Activated B cell treated with CpG ODN at 0.5 μM for 24 hours (primary cell): Measurements from ENCODE around the gene SLC15A3. TPM values are rescaled to one million over a fixed set of nuclear protein-coding genes. Genes with fewer than 3 reads are reported as not detected.

Experiments used
- ATAC-seq: fragments of 200-7000 bp; cut with Tn5 transposase; one replicate; pipeline ENCODE4 v1.10.0; 2021; ENCODE audit warnings: low read depth, mild to moderate bottlenecking, moderate library complexity
- CTCF ChIA-PET: fragments of 350-600 bp; sonication (Branson Sonifier 250); formaldehyde crosslinking; loops from one replicate; lab custom pipeline; 2021; ENCODE audit warnings: antibody characterized with exemption; lab: Charles Lee
- POLR2A ChIA-PET: fragments of 350-600 bp; sonication (Branson Sonifier 250); formaldehyde crosslinking; loops from one replicate; lab custom pipeline; 2021; ENCODE audit warnings: antibody characterized with exemption; lab: Charles Lee
- DNase-seq: peaks from one replicate; pipeline ENCODE4 v3.0.0; 2022
- H3K27ac Mint-ChIP-seq: one replicate; pipeline ENCODE4 v1.8.0; 2020; ENCODE audit warnings: mixed read lengths
- H3K27me3 Mint-ChIP-seq: one replicate; pipeline ENCODE4 v1.8.0; 2021; ENCODE audit warnings: mixed read lengths
- H3K36me3 Mint-ChIP-seq: one replicate; pipeline ENCODE4 v1.8.0; 2021; ENCODE audit warnings: low read depth, mixed read lengths
- H3K4me1 Mint-ChIP-seq: one replicate; pipeline ENCODE4 v1.8.0; 2021; ENCODE audit warnings: mixed read lengths
- H3K4me3 Mint-ChIP-seq: one replicate; pipeline ENCODE4 v1.8.0; 2020; ENCODE audit warnings: mild to moderate bottlenecking, mixed read lengths
- H3K9me3 Mint-ChIP-seq: one replicate; pipeline ENCODE4 v1.8.0; 2020; ENCODE audit warnings: mixed read lengths
- CTCF ChIP-seq: fragments of 200-600 bp; IDR thresholded peaks from one replicate; pipeline ENCODE4 v1.8.0; 2022; ENCODE audit warnings: antibody characterized with exemption, mild to moderate bottlenecking
- intact Hi-C: fragments of 100-400 bp; cut with micrococcal nuclease; formaldehyde crosslinking; loops from one replicate; pipeline ENCODE4 v1.15.1; 2024
- total RNA-seq: library from RNA; stranded (reverse); gene quantifications from 2 replicates; pipeline ENCODE4 v1.2.3, GENCODE V29; 2022

The SLC15A3 gene
- total RNA-seq, 1 donor from 2014 or later: 76.4 TPM

GRCh38 chr11:60927061-60927592 lies 24.8 kb downstream of the SLC15A3 start:
- peaks cover 4% of the 10 kb centered on the region for H3K27me3 Mint-ChIP-seq
- CTCF ChIA-PET: interaction anchor here (0.8 kb wide), 1 partner anchor 11 kb away, joined by 3 read pairs; no protein-coding TSS in a partner anchor
- peaks cover 47% of the 10 kb centered on the region for H3K4me1 Mint-ChIP-seq
- POLR2A ChIA-PET: interaction anchor here (10.8 kb wide), 1 partner anchor 11 kb away, joined by 191 read pairs; the partner anchor contains the start of gene TMEM109
- H3K9me3 Mint-ChIP-seq: no peaks in the 10 kb centered on the region
- intact Hi-C loops: no loop called here
- DNase-seq (no peak), ATAC-seq (no peak)
- no peak overlapping the region for H3K27ac Mint-ChIP-seq
- peaks cover 15% of the 10 kb centered on the region for H3K36me3 Mint-ChIP-seq
- no peak overlapping the region for H3K4me3 Mint-ChIP-seq
- no peak for TF ChIP-seq CTCF

- no peaks in the 10 kb centered on the region for H3K9me3 Mint-ChIP-seq
- no peak for TF ChIP-seq CTCF
- H3K27ac Mint-ChIP-seq: no peak overlapping the region
- intact Hi-C loops: no loop called here
- DNase-seq (no peak), ATAC-seq (no peak)
- CTCF ChIA-PET: interaction anchor here (0.8 kb wide), 1 partner anchor 11 kb away, joined by 3 read pairs; no protein-coding TSS in a partner anchor
- H3K4me3 Mint-ChIP-seq: no peak overlapping the region
- H3K36me3 Mint-ChIP-seq: peaks cover 22% of the 10 kb centered on the region
- H3K4me1 Mint-ChIP-seq: peaks cover 41% of the 10 kb centered on the region
- peaks cover 4% of the 10 kb centered on the region for H3K27me3 Mint-ChIP-seq
- POLR2A ChIA-PET: interaction anchor here (10.8 kb wide), 1 partner anchor 11 kb away, joined by 191 read pairs; the partner anchor contains the start of gene TMEM109
Measured at GRCh38 chr11:60926500-60926899, 25.5 kb downstream of the SLC15A3 start.

GRCh38 chr11:60925868-60926267 lies 26.1 kb downstream of the SLC15A3 start:
- POLR2A ChIA-PET: no interaction called here
- TF ChIP-seq CTCF: no peak
- Mint-ChIP-seq H3K4me1 (peaks cover 34% of the 10 kb centered on the region), H3K27me3 (peaks cover 4% of the 10 kb centered on the region), H3K4me3 (peak overlapping the region; percentile 69), H3K36me3 (peaks cover 28% of the 10 kb centered on the region), H3K9me3 (no peaks in the 10 kb centered on the region), H3K27ac (no peak overlapping the region)
- intact Hi-C loops: no loop called here
- DNase-seq (no peak), ATAC-seq (no peak)
- CTCF ChIA-PET: no interaction called here

GRCh38 chr11:60924906-60925853 lies 26.8 kb downstream of the SLC15A3 start:
- no peak for TF ChIP-seq CTCF
- ATAC-seq: peak; percentile 56
- Mint-ChIP-seq H3K36me3 (peaks cover 35% of the 10 kb centered on the region), H3K27ac (no peak overlapping the region), H3K4me3 (peak overlapping the region; percentile 69), H3K27me3 (peaks cover 4% of the 10 kb centered on the region), H3K4me1 (peaks cover 33% of the 10 kb centered on the region), H3K9me3 (no peaks in the 10 kb centered on the region)
- CTCF ChIA-PET: no interaction called here
- POLR2A ChIA-PET: no interaction called here
- no peak for DNase-seq
- intact Hi-C loops: no loop called here
